GM19239 (cell line): ENCODE results near the gene FAM151A.

ENCODE experiments used
- DNase-seq: peaks from one replicate; pipeline ENCODE4 v3.0.0; 2011; ENCODE audit warnings: low spot score; ENCODE audit not compliant: insufficient read length
- FAIRE-seq: peaks from 2 replicates; lab custom pipeline; 2011; peaks lifted over from hg19 to GRCh38; lab: Jason Lieb, UNC

FAM151A gene

DNA sequence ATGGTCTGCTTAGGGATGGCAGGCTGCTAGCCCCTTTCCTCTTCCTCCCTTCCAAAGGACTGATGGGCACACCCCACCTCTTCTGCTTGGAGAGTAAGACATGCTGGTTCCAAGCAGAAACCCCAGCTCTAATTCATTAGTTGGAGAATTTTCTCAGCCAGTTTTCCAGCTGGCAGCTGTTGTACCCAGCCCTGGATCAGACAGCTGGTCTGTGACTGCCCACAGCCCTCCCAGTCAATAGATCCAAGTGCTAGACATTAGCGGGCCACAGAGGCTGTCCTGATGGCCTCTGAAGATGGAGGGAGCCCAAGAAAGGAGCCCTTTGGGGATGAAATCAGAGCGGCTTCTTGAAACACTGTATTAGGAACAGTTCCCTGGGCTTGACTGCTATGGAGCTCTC is 39.5 kb downstream of the FAM151A start:
- no peak for FAIRE-seq
- no peak for DNase-seq

DNA sequence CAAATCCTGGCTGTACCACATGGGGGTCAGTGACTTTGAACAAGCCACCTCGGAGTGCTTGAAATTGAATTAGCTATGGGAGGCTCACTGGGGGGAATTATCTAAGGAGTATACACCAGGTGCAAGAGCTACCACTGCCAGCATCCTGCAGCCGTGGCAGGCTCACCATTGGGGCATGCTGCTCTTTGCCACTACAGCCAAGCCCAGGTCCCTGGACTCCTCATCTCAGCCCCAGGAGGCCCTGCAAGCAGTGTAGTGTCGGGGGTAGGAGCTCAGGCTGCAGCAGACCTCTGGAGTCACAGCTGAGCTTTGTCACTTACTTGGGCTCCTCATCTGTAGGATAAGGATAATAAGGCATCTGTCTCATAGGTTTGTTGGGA is 40.0 kb downstream of the FAM151A start:
- no peak for DNase-seq
- no peak for FAIRE-seq

DNA sequence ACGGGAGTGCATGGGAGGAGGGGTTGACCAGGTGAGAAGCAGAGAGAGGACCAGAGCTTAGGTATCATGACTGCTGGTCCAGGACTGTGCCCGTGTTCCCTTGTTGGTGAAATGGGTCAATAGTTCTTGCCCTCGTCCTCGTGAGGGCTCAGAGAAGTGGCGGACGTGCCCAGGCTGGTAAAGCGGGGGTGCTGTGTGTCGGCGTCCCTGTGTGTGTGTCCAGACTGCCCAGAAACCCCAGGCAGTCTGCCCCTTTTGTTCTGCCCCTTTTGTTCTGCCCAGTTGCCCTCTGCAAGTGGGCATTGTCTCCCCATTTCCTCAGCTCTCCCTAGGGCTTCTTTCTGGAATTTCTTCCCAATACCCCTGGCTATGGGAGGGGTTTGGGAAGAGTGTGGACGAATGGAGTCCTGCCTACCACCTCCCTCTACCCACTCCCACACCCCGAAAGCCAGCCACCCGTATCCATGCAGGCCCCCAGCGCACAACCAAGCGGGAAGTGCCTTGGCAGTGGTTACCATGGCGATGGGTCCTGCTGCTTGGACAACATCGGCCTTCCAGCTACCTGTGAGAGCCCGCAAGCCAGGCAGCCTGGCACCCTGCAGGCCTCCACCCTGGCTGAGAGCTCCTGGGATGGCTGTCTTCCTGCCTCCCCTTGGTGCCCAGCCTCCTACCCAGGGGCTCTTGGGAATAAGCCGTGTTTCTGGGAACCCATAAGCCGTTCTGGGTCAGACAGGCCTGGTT is 40.6 kb downstream of the FAM151A start:
- FAIRE-seq (no peak), DNase-seq (no peak)

DNA sequence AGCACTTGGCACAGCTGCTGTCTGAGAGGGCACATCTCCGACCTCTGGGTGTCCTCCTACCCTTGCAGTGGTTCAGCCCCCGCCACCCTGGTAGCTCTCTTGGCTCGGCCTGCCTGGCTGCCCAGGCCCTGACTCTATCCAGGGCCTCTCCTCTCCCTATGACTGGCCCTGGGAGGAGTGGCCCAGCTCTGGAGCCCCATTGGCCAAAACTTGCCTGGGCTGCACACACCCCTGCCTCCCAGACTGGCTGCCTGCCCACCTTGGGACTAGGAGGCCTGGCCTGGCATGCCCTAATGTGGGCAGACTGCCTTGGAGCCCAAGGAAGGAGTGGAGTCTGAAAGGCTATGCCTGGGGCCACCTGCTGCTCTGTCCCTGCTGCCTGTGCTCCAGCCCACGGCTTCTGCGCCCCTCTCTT is 41.7 kb downstream of the FAM151A start:
- FAIRE-seq (no peak), DNase-seq (no peak)

DNA sequence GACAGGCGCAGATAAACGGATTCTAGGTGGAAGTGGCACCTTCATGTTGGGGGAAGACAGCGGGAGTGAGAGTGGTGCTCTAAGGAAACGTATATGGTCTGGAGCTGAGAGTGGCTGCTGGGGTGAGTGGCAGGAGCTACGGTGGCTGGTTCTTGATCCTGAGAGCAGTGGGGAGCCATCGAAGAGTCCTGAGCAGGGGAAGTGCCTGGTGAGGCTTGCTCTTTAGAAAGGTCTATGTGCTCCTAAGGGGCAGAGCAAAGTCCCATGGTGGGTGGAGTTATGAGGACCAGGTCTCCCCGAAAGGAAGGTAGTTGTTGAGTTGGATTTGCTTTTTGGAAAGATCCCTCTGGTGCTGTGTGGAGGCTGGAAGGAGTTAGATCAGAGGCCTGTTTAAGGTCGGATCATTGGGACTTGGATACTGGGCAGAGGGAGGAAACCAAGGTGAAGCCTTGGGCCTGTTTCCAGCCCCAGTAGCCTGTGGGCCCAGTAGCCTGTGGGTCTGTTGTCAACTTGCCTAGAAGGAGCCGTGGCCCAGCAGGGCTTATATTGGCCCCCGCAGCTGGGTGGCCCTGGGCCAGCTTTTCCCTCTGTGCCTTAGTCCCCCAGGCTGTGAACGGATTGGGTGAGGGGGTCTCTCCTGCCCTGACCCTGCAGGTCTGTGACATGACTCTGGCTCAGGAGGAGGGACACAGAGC is 42.3 kb downstream of the FAM151A start:
- no peak for DNase-seq
- no peak for FAIRE-seq

DNA sequence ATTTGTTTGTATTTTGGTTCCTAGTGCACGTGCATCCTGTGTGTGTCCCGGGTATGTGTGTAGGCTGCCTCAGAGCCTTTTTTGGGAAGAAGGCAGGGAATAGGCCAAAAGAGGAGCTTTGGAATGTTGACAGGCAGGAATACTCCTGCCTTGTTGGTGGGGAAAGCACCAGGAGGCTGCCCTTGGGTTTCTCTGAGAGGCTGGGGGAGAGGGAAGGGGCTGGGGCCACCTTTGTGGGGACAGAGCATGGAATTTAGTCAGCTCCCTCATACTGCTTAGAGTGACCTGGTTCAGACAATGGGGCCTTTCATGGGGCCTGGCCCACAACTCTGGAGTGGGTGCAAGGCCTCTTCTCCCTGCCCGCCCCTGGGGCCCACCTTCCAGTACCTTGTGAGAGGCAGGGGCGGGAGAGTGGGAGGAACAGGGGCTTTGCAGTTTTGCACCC is 44.0 kb downstream of the FAM151A start:
- no peak for DNase-seq
- no peak for FAIRE-seq

DNA sequence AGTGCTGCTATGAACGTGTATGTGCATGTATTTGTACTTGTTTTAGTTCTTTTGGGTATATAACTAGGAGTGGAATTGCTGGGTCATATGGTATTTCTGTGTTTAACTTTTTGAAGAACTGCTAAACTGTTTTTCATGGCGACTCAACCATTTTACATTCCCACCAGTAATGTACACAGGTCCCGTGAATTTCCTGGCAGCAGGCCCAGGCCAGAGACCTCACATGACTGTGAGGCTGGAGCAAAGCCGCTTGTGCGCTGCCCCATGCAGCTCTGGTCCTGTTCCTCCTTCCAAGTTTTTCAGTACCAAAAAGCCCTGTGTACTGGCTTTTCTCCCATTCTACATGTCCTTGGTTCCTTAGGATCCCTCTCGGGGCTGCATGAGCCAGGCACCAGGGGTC is 45.7 kb downstream of the FAM151A start:
- DNase-seq, result no peak
- FAIRE-seq, result no peak

DNA sequence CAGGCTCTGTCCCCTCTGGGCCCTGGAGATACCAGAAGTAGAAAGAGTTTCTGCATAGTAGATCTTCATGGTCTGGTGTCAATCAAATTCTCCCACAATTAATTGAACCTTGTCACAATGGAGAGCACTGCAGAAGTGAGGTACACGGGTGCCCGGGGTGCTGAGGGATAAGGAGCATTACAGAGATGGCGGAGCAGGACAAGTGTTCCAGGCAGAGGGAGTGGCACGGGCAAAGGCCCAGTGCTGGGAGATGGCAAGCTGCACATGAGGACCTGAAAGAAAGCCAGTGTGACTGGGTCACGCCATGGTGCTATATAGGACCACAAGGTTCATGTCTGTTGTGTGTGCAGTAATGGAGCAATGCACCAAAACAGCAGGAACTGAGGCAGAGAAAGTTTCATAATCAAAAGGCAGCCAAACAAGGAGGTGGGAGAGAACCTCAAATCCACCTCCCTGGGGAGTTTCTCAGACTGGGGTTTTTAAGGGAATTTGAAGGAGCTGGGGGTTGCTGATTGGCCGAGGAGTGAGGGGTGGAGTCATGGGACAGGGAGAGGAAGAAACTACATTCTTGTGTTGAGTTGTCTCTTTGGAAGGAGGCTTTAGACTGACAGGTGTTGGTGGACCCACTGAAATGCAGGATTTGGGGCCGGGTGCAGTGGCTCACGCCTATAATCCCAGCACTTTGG is 47.6 kb downstream of the FAM151A start:
- DNase-seq, result no peak
- no peak for FAIRE-seq

DNA sequence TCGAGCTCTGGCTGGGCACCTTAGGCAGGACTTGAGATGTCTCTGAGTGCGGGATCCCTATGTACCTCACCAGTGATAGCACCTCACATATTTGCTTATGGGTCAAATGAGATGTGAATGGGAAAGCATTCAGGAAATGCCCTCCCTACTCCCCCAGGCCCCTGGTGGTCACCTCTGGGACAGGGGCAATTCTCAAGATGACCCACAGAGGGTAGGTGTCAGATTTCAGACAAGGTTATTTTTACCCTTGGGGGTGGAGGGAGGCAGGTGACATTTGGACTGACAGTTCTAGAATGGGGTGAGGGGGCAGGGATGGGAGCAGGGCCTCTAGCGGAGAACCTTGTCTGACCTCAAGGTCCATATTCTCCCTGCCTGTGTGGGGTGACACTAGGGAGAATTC is 48.2 kb downstream of the FAM151A start:
- FAIRE-seq (no peak), DNase-seq (no peak)

DNA sequence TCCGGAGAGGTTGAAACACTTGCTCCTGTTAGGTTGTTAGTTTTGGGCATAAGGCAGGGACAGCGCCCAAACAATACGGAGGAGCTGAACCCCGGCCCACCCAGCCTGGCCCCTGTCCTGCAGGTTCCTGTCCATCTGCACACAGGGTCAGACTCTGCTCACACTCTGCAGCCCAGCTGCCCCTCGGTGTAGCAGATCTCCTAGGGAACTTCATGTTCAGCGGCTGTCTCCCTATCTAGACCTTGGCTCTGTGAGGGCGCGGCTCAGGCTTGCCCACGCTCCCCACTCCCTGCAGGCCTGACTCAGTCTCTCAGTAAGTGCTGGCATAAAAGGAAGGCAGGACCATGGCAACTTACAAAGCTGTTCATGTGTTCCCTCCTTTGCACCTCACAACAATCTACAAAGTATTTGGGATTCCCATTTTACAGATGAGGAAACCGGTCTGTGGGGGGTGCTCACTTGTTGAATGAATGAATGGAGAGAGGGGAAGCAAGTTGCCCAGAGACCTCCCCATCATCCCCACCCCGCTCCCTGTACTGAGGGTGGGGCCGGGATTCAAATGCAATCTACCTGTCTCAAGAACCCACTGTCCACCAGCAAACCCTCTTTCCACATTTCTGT is 49.1 kb downstream of the FAM151A start:
- no peak for DNase-seq
- no peak for FAIRE-seq

DNA sequence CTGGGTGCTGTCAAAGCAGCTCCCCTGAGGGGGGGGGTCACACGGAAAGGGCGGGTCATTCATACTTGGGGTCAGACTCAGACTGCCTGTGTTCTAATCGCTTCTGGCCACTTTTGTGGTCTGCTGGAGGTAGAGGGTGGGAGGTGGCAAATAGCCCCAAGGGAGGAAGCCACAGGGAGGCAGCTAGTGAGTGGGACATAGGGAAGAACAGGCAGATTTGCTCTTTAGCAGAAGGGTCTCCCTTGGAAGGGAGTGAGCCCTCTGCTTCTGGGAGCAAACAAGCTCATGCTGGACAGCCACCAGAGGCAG is 50.8 kb downstream of the FAM151A start:
- DNase-seq (no peak), FAIRE-seq (no peak)

DNA sequence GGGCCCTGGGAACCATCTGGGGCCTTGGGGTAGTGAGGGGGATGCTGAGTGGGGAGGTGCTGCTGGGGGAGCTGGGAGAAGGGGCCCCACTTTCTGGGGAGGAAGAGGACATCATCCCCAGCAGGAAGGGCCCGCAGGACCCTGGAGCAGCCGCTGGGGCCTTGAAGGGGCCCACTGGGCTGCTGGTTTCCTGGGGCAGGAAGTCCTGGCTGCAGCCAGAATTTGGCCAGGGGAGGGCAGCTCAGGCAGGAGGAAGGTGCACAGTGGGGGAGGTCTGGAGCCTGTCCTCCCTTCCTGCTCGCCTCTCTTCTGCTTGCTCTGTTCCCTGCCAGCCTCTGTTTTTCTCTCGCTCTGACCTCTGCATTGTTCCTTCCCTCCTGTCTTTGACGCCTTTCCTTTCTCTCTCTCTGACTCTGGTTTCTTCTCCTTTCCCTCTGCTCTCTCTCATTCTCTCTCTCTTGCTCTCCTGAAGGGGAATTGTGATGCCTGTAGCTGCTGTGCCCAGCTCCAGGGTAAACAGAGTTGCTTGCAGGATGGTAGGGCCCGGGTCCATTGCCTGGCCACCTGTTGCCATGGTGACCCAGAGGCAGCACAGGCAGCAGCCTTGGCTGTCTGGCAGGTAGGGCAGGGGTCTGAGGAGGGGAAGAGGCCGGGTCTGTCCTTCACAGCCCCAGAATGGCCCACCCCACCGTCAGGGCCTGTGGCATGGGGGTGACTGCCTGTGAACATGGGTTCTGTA is 51.4 kb downstream of the FAM151A start:
- DNase-seq, result no peak
- no peak for FAIRE-seq

DNA sequence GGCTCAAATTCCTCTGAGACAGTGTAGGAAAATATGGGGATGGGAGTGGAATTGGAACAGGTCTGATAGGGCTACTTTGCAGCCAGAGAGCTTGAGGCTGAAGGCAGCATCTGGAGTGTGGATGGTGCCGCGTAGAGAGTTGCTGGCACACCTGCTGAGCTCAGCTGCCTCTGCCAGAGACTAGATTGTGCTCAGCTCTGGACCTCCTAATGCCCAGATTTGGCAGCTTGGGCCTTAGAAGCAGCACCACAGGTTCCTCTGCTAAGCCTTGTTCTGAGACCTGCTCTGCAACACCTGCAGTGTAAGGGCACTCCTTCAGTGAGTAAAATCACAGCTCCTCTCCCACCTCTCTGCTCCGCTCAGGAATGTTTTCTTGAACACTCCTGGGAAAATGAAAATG is 52.0 kb downstream of the FAM151A start:
- FAIRE-seq (no peak), DNase-seq (no peak)

DNA sequence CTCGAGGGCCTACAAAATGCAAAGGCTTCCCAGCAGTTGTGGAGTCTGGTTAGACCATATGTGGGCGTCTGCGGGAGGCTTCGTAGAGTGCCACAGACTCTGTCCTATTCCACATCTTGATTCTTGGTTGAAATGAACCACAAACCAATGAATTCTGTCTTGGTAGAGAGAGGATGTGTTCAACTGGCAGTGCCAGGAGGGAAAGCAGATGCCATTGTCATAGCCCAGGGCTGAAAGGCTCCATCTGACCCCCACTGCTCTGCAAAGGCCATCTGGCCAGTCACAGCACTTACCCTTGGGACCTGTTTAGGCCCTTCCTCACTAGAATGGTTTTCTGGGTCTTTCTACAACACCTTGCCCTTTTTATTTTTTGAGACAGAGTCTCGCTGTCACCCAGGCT is 53.2 kb downstream of the FAM151A start:
- no peak for DNase-seq
- no peak for FAIRE-seq

DNA sequence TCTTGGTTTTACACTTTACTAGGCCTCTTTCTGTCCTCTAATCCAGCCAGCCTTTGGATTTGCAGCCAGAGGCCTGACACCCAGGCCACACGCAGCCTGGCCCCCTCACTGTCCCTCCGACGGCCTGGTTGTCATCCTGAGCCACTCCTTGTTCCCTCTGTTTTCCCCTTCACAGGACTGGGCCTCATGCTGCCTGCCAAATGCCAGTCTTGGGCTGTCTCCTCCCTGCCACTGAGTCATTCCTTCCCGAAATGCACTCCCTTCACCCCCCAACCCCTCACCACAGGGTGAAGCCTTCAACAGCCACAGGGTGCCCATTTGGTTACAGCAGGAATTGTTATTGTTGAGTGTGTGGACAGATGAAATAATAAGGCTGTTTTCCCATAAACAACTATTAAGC is 54.0 kb downstream of the FAM151A start:
- FAIRE-seq (no peak), DNase-seq (no peak)

DNA sequence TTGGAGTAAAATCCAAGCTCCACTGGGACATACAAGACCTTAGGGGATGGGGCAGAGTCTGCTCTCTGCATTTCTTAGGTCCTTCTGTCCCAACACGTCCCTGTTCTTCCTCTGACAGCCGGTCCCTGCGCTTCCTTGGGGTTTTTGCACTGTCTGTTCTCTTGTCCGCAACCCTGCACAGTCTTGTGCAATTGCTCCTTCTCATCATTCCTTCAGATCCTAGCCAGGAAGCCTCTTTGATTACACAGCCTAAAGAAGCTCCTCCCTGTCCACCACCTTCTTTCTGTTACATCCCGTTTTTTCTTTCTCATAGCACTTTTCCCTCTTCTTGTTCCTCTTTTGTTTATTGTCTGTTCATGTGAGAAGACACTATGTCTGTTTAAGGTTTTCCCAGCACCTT is 55.4 kb downstream of the FAM151A start:
- FAIRE-seq, result no peak
- DNase-seq, result no peak

DNA sequence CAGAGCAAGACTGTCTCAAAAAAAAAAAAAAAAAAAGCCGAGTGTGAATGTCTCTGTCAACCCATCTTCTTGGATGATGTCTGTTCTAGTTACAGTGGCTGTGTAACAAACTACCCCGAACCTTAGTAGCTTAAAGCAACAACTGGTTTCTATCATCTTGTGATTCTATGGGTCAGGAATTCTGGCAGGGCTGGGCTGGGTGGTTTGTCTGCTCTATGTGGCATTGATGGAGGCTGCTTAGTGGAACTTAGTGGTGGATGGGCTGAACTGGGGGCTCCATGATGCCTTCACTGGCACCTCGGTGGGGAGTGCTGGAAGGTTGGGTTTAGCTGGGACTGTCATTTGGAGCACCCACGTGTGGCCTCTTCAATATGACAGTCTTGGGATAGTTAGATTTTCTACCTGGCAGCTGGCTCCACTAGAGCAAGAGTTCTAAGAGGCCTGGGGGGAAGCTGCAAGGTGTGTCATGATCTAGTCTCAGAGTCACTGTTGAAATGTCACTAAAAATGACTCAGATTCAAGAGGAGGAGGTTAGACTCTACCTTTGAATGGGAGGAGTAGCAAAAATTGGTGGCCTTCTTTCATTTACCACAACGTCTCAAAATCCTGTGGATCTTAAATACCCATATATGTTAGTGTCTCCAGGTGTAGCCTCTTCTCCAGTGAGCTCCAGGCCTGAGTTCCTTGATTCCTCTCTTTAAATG is 56.7 kb downstream of the FAM151A start:
- DNase-seq (no peak), FAIRE-seq (no peak)

DNA sequence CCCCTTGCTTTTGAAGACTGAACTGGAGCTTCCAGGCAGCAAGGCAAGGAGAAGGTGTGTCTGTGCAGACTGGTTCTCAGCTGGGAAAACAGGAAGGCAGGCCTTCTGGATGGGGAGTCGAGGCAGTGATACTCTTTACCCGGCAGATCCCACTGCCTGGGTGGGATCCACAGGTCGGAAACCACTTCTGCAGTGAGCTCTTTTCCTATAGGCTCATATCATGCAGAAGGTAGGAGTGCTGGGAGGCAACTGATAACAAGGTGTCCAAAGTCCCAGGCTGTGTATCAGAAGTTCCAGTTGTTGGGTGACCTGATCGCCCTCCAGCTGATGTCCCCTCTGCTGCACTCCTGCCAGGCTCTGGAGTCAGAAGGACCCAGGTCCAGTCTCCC is 58.2 kb downstream of the FAM151A start:
- FAIRE-seq (no peak), DNase-seq (no peak)

DNA sequence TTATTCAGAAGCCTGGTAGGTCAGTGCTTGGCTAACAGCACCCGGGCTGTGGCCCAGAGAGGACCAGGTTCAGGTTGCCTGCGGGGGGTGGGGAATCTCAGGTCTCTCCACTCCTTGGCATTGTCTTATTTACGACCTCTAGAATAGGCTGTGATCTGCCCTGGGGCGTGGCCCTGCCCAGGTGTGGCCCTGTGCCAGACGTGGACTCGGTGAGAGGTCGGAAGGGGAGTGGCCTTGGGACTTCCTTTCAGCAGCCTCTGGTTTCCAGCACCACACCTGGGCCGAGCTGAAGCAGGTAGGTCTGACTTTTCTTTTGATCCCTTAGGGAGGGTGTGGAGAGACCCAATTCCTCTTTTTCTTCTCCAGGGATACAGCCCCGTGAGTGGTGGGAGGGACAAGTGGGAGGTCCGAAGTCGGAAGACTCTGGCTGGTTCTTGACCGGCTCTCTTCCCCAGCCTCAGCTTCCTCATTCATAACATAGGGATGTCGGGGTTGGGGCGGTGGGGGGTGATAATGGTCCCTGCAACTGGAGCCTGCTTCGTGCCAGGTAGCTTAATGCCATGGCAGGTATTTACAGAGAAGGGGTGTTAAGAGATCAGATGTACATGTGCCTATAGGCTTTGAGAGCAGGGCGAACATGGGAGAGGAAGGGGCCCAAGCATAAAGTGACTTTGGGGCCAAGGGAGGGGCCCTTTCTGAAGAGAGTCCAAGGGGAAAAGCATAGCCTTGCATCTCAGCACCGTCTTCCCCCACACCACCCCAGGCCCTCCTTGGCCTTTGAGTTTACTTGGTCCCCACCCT is 58.8 kb downstream of the FAM151A start:
- DNase-seq (no peak), FAIRE-seq (no peak)
